T-cell (primary cell): ENCODE measurements around the gene MRS2. TPM values are rescaled to one million over a fixed set of nuclear protein-coding genes. Genes with fewer than 3 reads are reported as not detected.
"Not testable (repeated sequence)": the region's sequence is repeated elsewhere in the genome, so short reads cannot be mapped to it uniquely, and the experiment has no call there.

ENCODE experiments used
- ATAC-seq, 4 experiments: fragments of 200-7000 bp in 3 of 4; fragments of 150-1000 bp in 1 of 4; cut with Tn5 transposase; replicated peaks in 1 of 4; 1 replicate in 3 of 4; 2 replicates in 1 of 4; pipeline ENCODE4 v1.10.0; 2021; ENCODE audit warnings: moderate library complexity in 3 of 4, mild to moderate bottlenecking in 2 of 4, moderate number of reproducible peaks in 1 of 4
- CTCF ChIA-PET, 2 donors: fragments of 300-600 bp; sonication (Branson Sonifier 250); formaldehyde crosslinking; loops; one replicate each; lab custom pipeline; 2022; ENCODE audit warnings: antibody characterized with exemption in 2 of 2; lab: Charles Lee
- POLR2A ChIA-PET, 2 donors: fragments of 300-600 bp; sonication (Branson Sonifier 250); formaldehyde crosslinking; loops; one replicate each; lab custom pipeline; 2022; ENCODE audit warnings: antibody characterized with exemption in 2 of 2; lab: Charles Lee
- DNase-seq, 35 experiments: peaks; one replicate each; pipeline versions ENCODE4 v3.0.0 to v3.0.0-alpha.2; 2013 to 2023
- H3K27ac ChIP-seq: one replicate; pipeline ENCODE4 v1.5.1; 2013; ENCODE audit warnings: low read length
- H3K27me3 ChIP-seq, 2 experiments: replicated peaks in 1 of 2; 1 replicate in 1 of 2; 2 replicates in 1 of 2; pipeline versions ENCODE4 v1.6.1 to v1.7.0; 2013; ENCODE audit warnings: low read length in 1 of 2, mixed read lengths in 1 of 2; ENCODE audit not compliant: control insufficient read depth in 2 of 2, insufficient read depth in 2 of 2; ENCODE audit errors: extremely low read depth in 1 of 2
- H3K36me3 ChIP-seq, 2 donors: 1 replicate in 1 of 2; 2 replicates in 1 of 2; pipeline versions ENCODE4 v1.6.1 to v1.7.0; 2013; ENCODE audit warnings: low read length in 1 of 2; ENCODE audit not compliant: control insufficient read depth in 2 of 2, insufficient read depth in 1 of 2; ENCODE audit errors: extremely low read depth in 1 of 2
- H3K4me1 ChIP-seq, 2 experiments: 1 replicate in 1 of 2; 2 replicates in 1 of 2; pipeline versions ENCODE4 v1.6.1 to v1.7.0; 2013; ENCODE audit warnings: low read length in 2 of 2, mixed read lengths in 1 of 2; ENCODE audit not compliant: insufficient read depth in 2 of 2, control insufficient read depth in 1 of 2; ENCODE audit errors: extremely low read depth in 1 of 2
- H3K4me3 ChIP-seq, 2 donors: 1 replicate in 1 of 2; 2 replicates in 1 of 2; pipeline versions ENCODE4 v1.5.1 to v1.7.0; 2013; ENCODE audit warnings: mild to moderate bottlenecking in 2 of 2, low read length in 1 of 2, moderate library complexity in 1 of 2; ENCODE audit not compliant: control insufficient read depth in 1 of 2; ENCODE audit errors: extremely low read depth in 1 of 2
- H3K9me3 ChIP-seq: 2 replicates; pipeline ENCODE4 v1.7.0; 2013
- H3K27ac Mint-ChIP-seq, 2 donors: one replicate each; pipeline ENCODE4 v1.8.0; 2020 to 2021; ENCODE audit warnings: mild to moderate bottlenecking in 2 of 2, mixed read lengths in 2 of 2
- H3K27me3 Mint-ChIP-seq, 2 donors: one replicate each; pipeline ENCODE4 v1.8.0; 2021 to 2022; ENCODE audit warnings: mixed read lengths in 2 of 2
- H3K36me3 Mint-ChIP-seq: one replicate; pipeline ENCODE4 v1.8.0; 2021; ENCODE audit warnings: mixed read lengths
- H3K4me1 Mint-ChIP-seq, 3 donors: one replicate each; pipeline ENCODE4 v1.8.0; 2020 to 2022; ENCODE audit warnings: mixed read lengths in 3 of 3, mild to moderate bottlenecking in 1 of 3
- H3K4me3 Mint-ChIP-seq, 3 donors: one replicate each; pipeline ENCODE4 v1.8.0; 2020 to 2022; ENCODE audit warnings: mild to moderate bottlenecking in 3 of 3, mixed read lengths in 3 of 3, moderate library complexity in 3 of 3
- H3K9me3 Mint-ChIP-seq, 3 donors: one replicate each; pipeline ENCODE4 v1.8.0; 2020 to 2022; ENCODE audit warnings: mixed read lengths in 3 of 3
- WGBS: methylation state at CpG from one replicate; pipeline ENCODE4 v1.1.5; 2013; ENCODE audit warnings: missing lambda C conversion rate; ENCODE audit not compliant: insufficient coverage; 5-methylcytosine and 5-hydroxymethylcytosine counted together
- total RNA-seq, 35 experiments: library from RNA in 6 of 35; stranded (reverse) in 6 of 35; fragments of 120-200 nt in 1 of 35; gene quantifications; one replicate each; pipeline versions ENCODE4 v1.2.1 to v1.2.4 and lab custom pipeline; 2013 to 2026

MRS2 gene
- total RNA-seq, 5 donors from 2014 or later (not counting 1 experiment from before 2014, with no cell fraction given), result 8.1 to 25.3 (median 20.9) TPM

- ATAC-seq (no peak), DNase-seq (no peak)
- no peak overlapping the region for H3K27ac Mint-ChIP-seq
- ChIA-PET POLR2A (interaction anchor here in 1 of 2 donors (0.7 kb wide), 1 partner anchor 489 kb away, joined by 3 read pairs; no protein-coding TSS in a partner anchor), CTCF (no interaction called here)
- WGBS, result no CpG with 5 or more reads among the region's 3 CpGs
- no peak overlapping the region for H3K4me3 ChIP-seq
- peaks cover 31% of the 10 kb centered on the region for H3K36me3 Mint-ChIP-seq
- no peak overlapping the region for H3K27ac ChIP-seq
- H3K36me3 ChIP-seq, result peaks cover 0 to 49% of the 10 kb centered on the region in 2 donors
- H3K4me1 Mint-ChIP-seq, result peaks cover 0 to 12% (median 8%) of the 10 kb centered on the region in 3 donors
- no peaks in the 10 kb centered on the region for H3K9me3 ChIP-seq
- no peaks in the 10 kb centered on the region for H3K4me1 ChIP-seq
- no peaks in the 10 kb centered on the region for H3K27me3 ChIP-seq
- H3K4me3 Mint-ChIP-seq, result no peak overlapping the region
- H3K27me3 Mint-ChIP-seq, result no peaks in the 10 kb centered on the region
- H3K9me3 Mint-ChIP-seq, result no peaks in the 10 kb centered on the region
Measured at GRCh38 chr6:24410622-24411021, 7.9 kb downstream of the MRS2 start.

- H3K4me3 Mint-ChIP-seq, result no peak overlapping the region
- H3K9me3 Mint-ChIP-seq, result no peaks in the 10 kb centered on the region
- Histone ChIP-seq H3K36me3 (peaks cover 0 to 60% of the 10 kb centered on the region in 2 donors), H3K9me3 (no peaks in the 10 kb centered on the region), H3K4me3 (no peak overlapping the region), H3K4me1 (no peaks in the 10 kb centered on the region), H3K27ac (no peak overlapping the region), H3K27me3 (no peaks in the 10 kb centered on the region)
- ATAC-seq (no peak), DNase-seq (no peak)
- peaks cover 0 to 12% (median 8%) of the 10 kb centered on the region in 3 donors for H3K4me1 Mint-ChIP-seq
- WGBS, result no CpG with 5 or more reads among the region's 4 CpGs
- ChIA-PET CTCF (no interaction called here), POLR2A (interaction anchor here in 1 of 2 donors (0.6 kb wide), 1 partner anchor 727 kb away, joined by 3 read pairs; no protein-coding TSS in a partner anchor)
- peaks cover 35% of the 10 kb centered on the region for H3K36me3 Mint-ChIP-seq
- no peaks in the 10 kb centered on the region for H3K27me3 Mint-ChIP-seq
- no peak overlapping the region for H3K27ac Mint-ChIP-seq
Measured at GRCh38 chr6:24412294-24412693, 9.6 kb downstream of the MRS2 start.

GRCh38 chr6:24414531-24414930, 11.8 kb downstream of the MRS2 start:
- H3K27me3 Mint-ChIP-seq, CTCF ChIA-PET, POLR2A ChIA-PET, H3K27ac ChIP-seq, H3K9me3 Mint-ChIP-seq, H3K4me1 Mint-ChIP-seq, H3K4me3 Mint-ChIP-seq, H3K4me3 ChIP-seq, H3K27me3 ChIP-seq, H3K4me1 ChIP-seq, ATAC-seq, H3K27ac Mint-ChIP-seq, H3K9me3 ChIP-seq, DNase-seq: not testable (repeated sequence)
- peaks cover 0 to 66% of the 10 kb centered on the region in 2 donors for H3K36me3 ChIP-seq
- peaks cover 42% of the 10 kb centered on the region for H3K36me3 Mint-ChIP-seq
- WGBS, result 100% methylated on average over 4 of the region's 15 CpGs

GRCh38 chr6:24415753-24416152, 13.0 kb downstream of the MRS2 start:
- ChIA-PET POLR2A (no interaction called here), CTCF (no interaction called here)
- H3K36me3 Mint-ChIP-seq, result peaks cover 47% of the 10 kb centered on the region
- ATAC-seq (no peak), DNase-seq (no peak)
- no peaks in the 10 kb centered on the region for H3K9me3 Mint-ChIP-seq
- H3K4me1 Mint-ChIP-seq, result no peaks in the 10 kb centered on the region
- no peak overlapping the region for H3K27ac Mint-ChIP-seq
- peaks cover 5 to 70% of the 10 kb centered on the region in 2 donors for H3K36me3 ChIP-seq
- no peak overlapping the region for H3K27ac ChIP-seq
- no peaks in the 10 kb centered on the region for H3K4me1 ChIP-seq
- no peaks in the 10 kb centered on the region for H3K9me3 ChIP-seq
- no peak overlapping the region for H3K4me3 ChIP-seq
- WGBS, result no CpG with 5 or more reads among the region's 4 CpGs
- no peaks in the 10 kb centered on the region for H3K27me3 Mint-ChIP-seq
- no peak overlapping the region for H3K4me3 Mint-ChIP-seq
- H3K27me3 ChIP-seq, result no peaks in the 10 kb centered on the region

GRCh38 chr6:24419526-24419925, 16.8 kb downstream of the MRS2 start:
- Mint-ChIP-seq H3K27me3 (no peaks in the 10 kb centered on the region), H3K36me3 (peaks cover 47% of the 10 kb centered on the region), H3K4me1 (no peaks in the 10 kb centered on the region), H3K9me3 (no peaks in the 10 kb centered on the region), H3K27ac (no peak overlapping the region), H3K4me3 (no peak overlapping the region)
- no peak for ATAC-seq
- Histone ChIP-seq H3K27me3 (no peaks in the 10 kb centered on the region), H3K27ac (no peak overlapping the region), H3K36me3 (peaks cover 16 to 87% of the 10 kb centered on the region in 2 donors), H3K4me1 (no peaks in the 10 kb centered on the region), H3K9me3 (no peaks in the 10 kb centered on the region), H3K4me3 (no peak overlapping the region)
- ChIA-PET CTCF (no interaction called here), POLR2A (no interaction called here)
- no peak for DNase-seq

GRCh38 chr6:24425091-24425490, 22.4 kb downstream of the MRS2 start:
- H3K36me3 ChIP-seq, result peaks cover 14 to 56% of the 10 kb centered on the region in 2 donors
- H3K4me1 ChIP-seq, result no peaks in the 10 kb centered on the region
- DNase-seq (no peak), ATAC-seq (no peak)
- Mint-ChIP-seq H3K4me1 (no peaks in the 10 kb centered on the region), H3K27me3 (no peaks in the 10 kb centered on the region), H3K9me3 (no peaks in the 10 kb centered on the region), H3K36me3 (peaks cover 28% of the 10 kb centered on the region), H3K4me3 (no peak overlapping the region), H3K27ac (no peak overlapping the region)
- H3K4me3 ChIP-seq, result no peak overlapping the region
- WGBS, result no CpG with 5 or more reads among the region's 2 CpGs
- POLR2A ChIA-PET, result no interaction called here
- H3K9me3 ChIP-seq, result no peaks in the 10 kb centered on the region
- no peak overlapping the region for H3K27ac ChIP-seq
- H3K27me3 ChIP-seq, result no peaks in the 10 kb centered on the region
- CTCF ChIA-PET, result interaction anchor here in 1 of 2 donors (0.6 kb wide), 1 partner anchor 147 kb away, joined by 4 read pairs; no protein-coding TSS in a partner anchor
